Neural cell (in vitro differentiated cells): ENCODE data around the gene LTA4H. TPM values are rescaled to one million over a fixed set of nuclear protein-coding genes. Genes with fewer than 3 reads are reported as not detected.

Experiments used
- H2AFZ ChIP-seq: fragments of 200-600, 300-800 bp; sonication (generic), shearing (Covaris generic); 2 replicates; pipeline ENCODE4 v1.6.0; 2014; ENCODE audit warnings: low read depth, mild to moderate bottlenecking, antibody characterized with exemption, low read length, moderate library complexity
- H3F3A ChIP-seq: fragments of 200-600 bp; shearing (Covaris generic); 2 replicates; pipeline ENCODE4 v1.6.1; 2016; ENCODE audit warnings: mild to moderate bottlenecking, moderate library complexity, mixed read lengths, antibody characterized with exemption, low read length; ENCODE audit not compliant: insufficient read depth, poor library complexity, severe bottlenecking
- H3K27ac ChIP-seq: fragments of 200-600, 300-800 bp; sonication (generic), shearing (Covaris generic); 2 replicates; pipeline ENCODE4 v1.5.1; 2014; ENCODE audit warnings: mild to moderate bottlenecking, low read length, moderate library complexity
- H3K27me3 ChIP-seq: fragments of 300-800, 200-600 bp; sonication (generic), shearing (Covaris generic); 2 replicates; pipeline ENCODE4 v1.6.0; 2014; ENCODE audit warnings: mild to moderate bottlenecking, low read depth, low read length, moderate library complexity; ENCODE audit not compliant: insufficient read depth
- H3K36me3 ChIP-seq: fragments of 300-800, 200-600 bp; sonication (generic), shearing (Covaris generic); 2 replicates; pipeline ENCODE4 v1.5.1; 2014; ENCODE audit warnings: mild to moderate bottlenecking, antibody characterized with exemption, low read length, moderate library complexity; ENCODE audit not compliant: insufficient read depth
- H3K4me2 ChIP-seq: fragments of 300-800, 200-600 bp; sonication (generic), shearing (Covaris generic); 2 replicates; pipeline ENCODE4 v1.6.0; 2014; ENCODE audit warnings: mild to moderate bottlenecking, low read length
- H3K4me3 ChIP-seq: fragments of 300-800, 200-600 bp; sonication (generic), shearing (Covaris generic); 2 replicates; pipeline ENCODE4 v1.5.1; 2014; ENCODE audit warnings: mild to moderate bottlenecking, low read length, moderate library complexity
- H3K79me2 ChIP-seq: fragments of 200-600 bp; shearing (Covaris generic); replicated peaks from 2 replicates; pipeline ENCODE4 v1.6.0; 2014; ENCODE audit warnings: mild to moderate bottlenecking, low read length, moderate library complexity; ENCODE audit not compliant: insufficient read depth
- H3K9ac ChIP-seq: fragments of 300-800, 200-600 bp; sonication (generic), shearing (Covaris generic); 2 replicates; pipeline ENCODE4 v1.6.1; 2016; ENCODE audit warnings: mild to moderate bottlenecking, low read length, mixed read lengths
- H3K9me2 ChIP-seq: fragments of 200-600 bp; shearing (Covaris generic); 2 replicates; pipeline ENCODE4 v1.6.1; 2016; ENCODE audit warnings: mild to moderate bottlenecking, low read length, mixed read lengths; ENCODE audit not compliant: insufficient read depth
- H3K9me3 ChIP-seq: fragments of 200-600, 300-800 bp; sonication (generic), shearing (Covaris generic); 2 replicates; pipeline ENCODE4 v1.6.1; 2016; ENCODE audit warnings: mild to moderate bottlenecking, mixed run types, low read length, moderate library complexity, mixed read lengths
- H4K20me1 ChIP-seq: fragments of 200-600 bp; shearing (Covaris generic); 2 replicates; pipeline ENCODE4 v1.6.1; 2016; ENCODE audit warnings: mild to moderate bottlenecking, mixed run types; ENCODE audit not compliant: insufficient read depth
- EP300 ChIP-seq: fragments of 450-650 bp; conservative IDR thresholded peaks from 2 replicates; pipeline ENCODE4 v1.6.1; 2014; ENCODE audit warnings: antibody characterized with exemption, mild to moderate bottlenecking, moderate library complexity; ENCODE audit not compliant: poor library complexity, severe bottlenecking
- EZH2 ChIP-seq: fragments of 200-600, 300-800 bp; shearing (Covaris generic), sonication (generic); IDR thresholded peaks from 2 replicates; pipeline ENCODE4 v1.6.1; 2014; ENCODE audit warnings: antibody characterized with exemption, low read length, borderline replicate concordance, mild to moderate bottlenecking; ENCODE audit not compliant: insufficient read depth, poor library complexity, severe bottlenecking
- MXI1 ChIP-seq: fragments of 450-650 bp; conservative IDR thresholded peaks from 2 replicates; pipeline ENCODE4 v1.6.1; 2014; ENCODE audit warnings: antibody characterized with exemption, mild to moderate bottlenecking; ENCODE audit not compliant: poor library complexity, severe bottlenecking
- POLR2AphosphoS5 ChIP-seq: IDR thresholded peaks from 2 replicates; pipeline ENCODE4 v1.6.1; 2012
- RAD21 ChIP-seq: fragments of 450-650 bp; conservative IDR thresholded peaks from 2 replicates; pipeline ENCODE4 v1.6.1; 2014; ENCODE audit warnings: antibody characterized with exemption, mild to moderate bottlenecking, moderate library complexity
- SMC3 ChIP-seq: fragments of 450-650 bp; conservative IDR thresholded peaks from 2 replicates; pipeline ENCODE4 v1.6.1; 2014; ENCODE audit warnings: antibody characterized with exemption, mild to moderate bottlenecking, moderate library complexity; ENCODE audit not compliant: poor library complexity
- TAF1 ChIP-seq: IDR thresholded peaks from 2 replicates; pipeline ENCODE4 v1.6.1; 2012; ENCODE audit warnings: low read depth
- polyA plus RNA-seq: library from polyadenylated mRNA; depleted of rRNA; stranded (reverse); fragments of >200 nt; gene quantifications from 2 replicates; pipeline ENCODE4 v1.2.3, GENCODE V29; 2014
- TF ChIP-seq, protein P1 (sequence below): fragments of 450-650 bp; IDR thresholded peaks from 2 replicates; pipeline ENCODE4 v1.5.1; 2014; ENCODE audit warnings: antibody characterized with exemption, mild to moderate bottlenecking, moderate library complexity; ENCODE audit not compliant: poor library complexity, severe bottlenecking
- TF ChIP-seq, protein P2 (sequence below): IDR thresholded peaks from 2 replicates; pipeline ENCODE4 v1.6.1; 2012; ENCODE audit warnings: borderline replicate concordance

Gene LTA4H
- polyA plus RNA-seq, 1 donor from 2014 or later = 55.3 TPM

DNA sequence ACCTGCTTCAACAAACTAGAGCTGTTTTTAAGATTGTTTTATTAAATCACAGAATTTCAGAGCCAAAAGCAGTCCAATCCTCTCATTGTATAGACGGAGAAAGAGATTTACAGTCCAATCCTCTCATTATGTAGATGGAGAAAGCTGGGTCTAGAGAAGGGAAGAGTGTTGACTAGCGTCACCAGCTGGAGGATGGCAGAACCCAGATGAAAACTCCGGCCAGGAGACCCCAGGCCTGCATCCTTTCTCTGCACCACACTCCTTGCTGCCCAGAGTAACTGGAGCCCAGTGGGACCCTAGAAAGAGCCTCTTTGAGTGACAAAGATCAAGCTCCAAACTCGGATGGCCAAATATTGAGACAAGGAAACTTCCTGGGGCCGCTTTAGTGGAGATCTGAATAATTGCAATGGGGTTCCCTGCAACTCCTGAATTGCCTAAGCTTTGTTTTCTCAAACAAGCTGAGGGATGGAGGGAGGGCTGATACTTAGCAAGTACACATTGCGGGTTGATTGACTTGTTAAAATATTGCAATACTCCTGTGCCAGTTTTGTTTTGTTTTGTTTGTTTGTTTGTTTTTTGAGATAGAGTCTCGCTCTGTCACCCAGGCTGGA lies 79.7 kb downstream of the LTA4H start:
- Histone ChIP-seq H3K4me2 (no peak overlapping the region), H3K9me3 (no peaks in the 10 kb centered on the region), H3K79me2 (no peaks in the 10 kb centered on the region), H3K27ac (no peak overlapping the region), H3K9me2 (no peaks in the 10 kb centered on the region), H3K9ac (no peak overlapping the region), H2AFZ (no peak overlapping the region), H4K20me1 (no peaks in the 10 kb centered on the region), H3K27me3 (no peaks in the 10 kb centered on the region), H3K36me3 (no peaks in the 10 kb centered on the region), H3K4me3 (no peak overlapping the region), H3F3A (no peaks in the 10 kb centered on the region)
- TF ChIP-seq, protein P1, sequence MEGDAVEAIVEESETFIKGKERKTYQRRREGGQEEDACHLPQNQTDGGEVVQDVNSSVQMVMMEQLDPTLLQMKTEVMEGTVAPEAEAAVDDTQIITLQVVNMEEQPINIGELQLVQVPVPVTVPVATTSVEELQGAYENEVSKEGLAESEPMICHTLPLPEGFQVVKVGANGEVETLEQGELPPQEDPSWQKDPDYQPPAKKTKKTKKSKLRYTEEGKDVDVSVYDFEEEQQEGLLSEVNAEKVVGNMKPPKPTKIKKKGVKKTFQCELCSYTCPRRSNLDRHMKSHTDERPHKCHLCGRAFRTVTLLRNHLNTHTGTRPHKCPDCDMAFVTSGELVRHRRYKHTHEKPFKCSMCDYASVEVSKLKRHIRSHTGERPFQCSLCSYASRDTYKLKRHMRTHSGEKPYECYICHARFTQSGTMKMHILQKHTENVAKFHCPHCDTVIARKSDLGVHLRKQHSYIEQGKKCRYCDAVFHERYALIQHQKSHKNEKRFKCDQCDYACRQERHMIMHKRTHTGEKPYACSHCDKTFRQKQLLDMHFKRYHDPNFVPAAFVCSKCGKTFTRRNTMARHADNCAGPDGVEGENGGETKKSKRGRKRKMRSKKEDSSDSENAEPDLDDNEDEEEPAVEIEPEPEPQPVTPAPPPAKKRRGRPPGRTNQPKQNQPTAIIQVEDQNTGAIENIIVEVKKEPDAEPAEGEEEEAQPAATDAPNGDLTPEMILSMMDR = no peak
- TF ChIP-seq RAD21 = no peak
- TF ChIP-seq, protein P2, sequence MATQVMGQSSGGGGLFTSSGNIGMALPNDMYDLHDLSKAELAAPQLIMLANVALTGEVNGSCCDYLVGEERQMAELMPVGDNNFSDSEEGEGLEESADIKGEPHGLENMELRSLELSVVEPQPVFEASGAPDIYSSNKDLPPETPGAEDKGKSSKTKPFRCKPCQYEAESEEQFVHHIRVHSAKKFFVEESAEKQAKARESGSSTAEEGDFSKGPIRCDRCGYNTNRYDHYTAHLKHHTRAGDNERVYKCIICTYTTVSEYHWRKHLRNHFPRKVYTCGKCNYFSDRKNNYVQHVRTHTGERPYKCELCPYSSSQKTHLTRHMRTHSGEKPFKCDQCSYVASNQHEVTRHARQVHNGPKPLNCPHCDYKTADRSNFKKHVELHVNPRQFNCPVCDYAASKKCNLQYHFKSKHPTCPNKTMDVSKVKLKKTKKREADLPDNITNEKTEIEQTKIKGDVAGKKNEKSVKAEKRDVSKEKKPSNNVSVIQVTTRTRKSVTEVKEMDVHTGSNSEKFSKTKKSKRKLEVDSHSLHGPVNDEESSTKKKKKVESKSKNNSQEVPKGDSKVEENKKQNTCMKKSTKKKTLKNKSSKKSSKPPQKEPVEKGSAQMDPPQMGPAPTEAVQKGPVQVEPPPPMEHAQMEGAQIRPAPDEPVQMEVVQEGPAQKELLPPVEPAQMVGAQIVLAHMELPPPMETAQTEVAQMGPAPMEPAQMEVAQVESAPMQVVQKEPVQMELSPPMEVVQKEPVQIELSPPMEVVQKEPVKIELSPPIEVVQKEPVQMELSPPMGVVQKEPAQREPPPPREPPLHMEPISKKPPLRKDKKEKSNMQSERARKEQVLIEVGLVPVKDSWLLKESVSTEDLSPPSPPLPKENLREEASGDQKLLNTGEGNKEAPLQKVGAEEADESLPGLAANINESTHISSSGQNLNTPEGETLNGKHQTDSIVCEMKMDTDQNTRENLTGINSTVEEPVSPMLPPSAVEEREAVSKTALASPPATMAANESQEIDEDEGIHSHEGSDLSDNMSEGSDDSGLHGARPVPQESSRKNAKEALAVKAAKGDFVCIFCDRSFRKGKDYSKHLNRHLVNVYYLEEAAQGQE = no peak
- no peak for TF ChIP-seq EP300
- no peak for TF ChIP-seq POLR2AphosphoS5
- TF ChIP-seq SMC3 = no peak
- TF ChIP-seq TAF1 = no peak
- TF ChIP-seq EZH2 = no peak
- no peak for TF ChIP-seq MXI1

DNA sequence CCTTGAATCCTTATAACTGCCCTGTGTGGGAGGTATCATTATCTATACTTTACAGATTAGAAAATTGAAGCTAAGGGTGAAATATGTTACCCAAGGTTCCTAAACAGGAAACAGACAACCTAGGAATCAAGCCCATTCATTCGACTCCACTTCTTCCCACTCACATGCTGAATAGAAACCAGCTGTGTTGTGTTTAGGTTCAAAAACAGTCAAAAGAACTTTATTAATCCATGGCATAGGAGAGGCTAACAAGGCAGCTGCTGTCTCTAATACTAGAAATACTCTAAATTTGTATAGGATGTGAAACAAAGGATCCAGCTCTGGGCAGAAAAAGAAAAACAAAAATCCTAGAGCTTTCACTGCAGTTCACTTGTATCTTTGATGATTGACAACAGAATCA lies 82.4 kb downstream of the LTA4H start:
- TF ChIP-seq, protein P2 = no peak
- no peak for TF ChIP-seq POLR2AphosphoS5
- no peak for TF ChIP-seq TAF1
- no peak for TF ChIP-seq EP300
- no peak for TF ChIP-seq EZH2
- no peak for TF ChIP-seq SMC3
- no peak for TF ChIP-seq RAD21
- TF ChIP-seq MXI1 = no peak
- TF ChIP-seq, protein P1 = no peak

More for the DNA sequence above, 82.4 kb downstream of the LTA4H start:
- no peak overlapping the region for H2AFZ ChIP-seq
- H3F3A ChIP-seq = no peaks in the 10 kb centered on the region
- H4K20me1 ChIP-seq = no peaks in the 10 kb centered on the region
- H3K27ac ChIP-seq = no peak overlapping the region
- H3K9me3 ChIP-seq = no peaks in the 10 kb centered on the region
- no peak overlapping the region for H3K4me2 ChIP-seq
- no peaks in the 10 kb centered on the region for H3K79me2 ChIP-seq
- no peaks in the 10 kb centered on the region for H3K36me3 ChIP-seq
- no peaks in the 10 kb centered on the region for H3K27me3 ChIP-seq
- H3K4me3 ChIP-seq = no peak overlapping the region
- no peaks in the 10 kb centered on the region for H3K9me2 ChIP-seq
- H3K9ac ChIP-seq = no peak overlapping the region
